Glutamatergic neuron (in vitro differentiated cells): ENCODE data around the gene RND3. TPM values are rescaled to one million over a fixed set of nuclear protein-coding genes. Genes with fewer than 3 reads are reported as not detected.
A peak's percentile ranks its signal among the peaks of the same experiment; 100 is the strongest.

Experiments
- DNase-seq: peaks from one replicate; pipeline ENCODE4 v3.0.0; 2022
- H3K27ac Mint-ChIP-seq: one replicate; pipeline ENCODE4 v1.8.0; 2020; ENCODE audit warnings: mild to moderate bottlenecking, mixed read lengths, inconsistent platforms; ENCODE audit not compliant: unreplicated experiment
- H3K27me3 Mint-ChIP-seq: one replicate; pipeline ENCODE4 v1.8.0; 2020; ENCODE audit warnings: mild to moderate bottlenecking, moderate library complexity, mixed read lengths, inconsistent platforms; ENCODE audit not compliant: unreplicated experiment
- H3K36me3 Mint-ChIP-seq: one replicate; pipeline ENCODE4 v1.8.0; 2020; ENCODE audit warnings: mild to moderate bottlenecking, mixed read lengths, inconsistent platforms; ENCODE audit not compliant: unreplicated experiment
- H3K4me1 Mint-ChIP-seq: one replicate; pipeline ENCODE4 v1.8.0; 2020; ENCODE audit warnings: mild to moderate bottlenecking, low read depth, mixed read lengths, inconsistent platforms; ENCODE audit not compliant: unreplicated experiment
- H3K4me3 Mint-ChIP-seq: one replicate; pipeline ENCODE4 v1.8.0; 2020; ENCODE audit warnings: mild to moderate bottlenecking, mixed read lengths, inconsistent platforms; ENCODE audit not compliant: unreplicated experiment
- H3K9me3 Mint-ChIP-seq: one replicate; pipeline ENCODE4 v1.8.0; 2020; ENCODE audit warnings: mild to moderate bottlenecking, moderate library complexity, mixed read lengths, inconsistent platforms; ENCODE audit not compliant: unreplicated experiment
- total RNA-seq: library from RNA; stranded (reverse); fragmentation: NEBNext Ultra II Directional; extraction: Animal tissue kit (Norgen Biotek cat#: 25700); gene quantifications from one replicate; pipeline ENCODE4 v1.2.1, GENCODE V29; 2021; ENCODE audit not compliant: unreplicated experiment
- TF ChIP-seq, protein P1 (sequence below): fragments of 200-600 bp; sonication (generic); IDR thresholded peaks from one replicate; pipeline ENCODE4 v1.5.0; 2021; ENCODE audit not compliant: partially characterized antibody, unreplicated experiment

Gene RND3
- total RNA-seq, 1 donor from 2014 or later: 49.0 TPM

DNA sequence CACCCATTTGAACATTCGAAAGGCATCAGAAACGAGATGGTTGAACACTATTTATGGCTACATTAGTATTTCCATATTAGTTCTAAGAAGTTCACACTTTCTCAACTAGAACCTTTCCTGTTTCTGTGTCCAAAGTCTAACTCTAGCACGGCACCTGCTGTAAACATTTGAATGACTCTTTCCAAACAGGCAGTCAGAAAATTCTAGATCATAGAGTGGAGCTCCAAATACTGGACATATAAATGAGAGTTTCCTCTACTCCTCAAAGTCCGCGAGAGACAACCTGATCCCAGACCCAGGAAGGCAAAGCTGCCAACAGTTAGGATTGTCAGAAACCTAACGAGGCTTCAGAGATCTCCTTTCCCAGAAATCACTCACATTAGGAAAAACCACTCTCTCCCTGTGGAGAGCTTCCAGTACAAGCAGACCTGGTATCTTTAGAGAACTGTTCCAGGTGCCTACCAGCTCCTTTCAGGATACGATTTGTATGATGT lies 10.6 kb downstream of the RND3 start:
- H3K27ac Mint-ChIP-seq: no peak overlapping the region
- peaks cover 29% of the 10 kb centered on the region for H3K4me1 Mint-ChIP-seq
- no peaks in the 10 kb centered on the region for H3K9me3 Mint-ChIP-seq
- H3K4me3 Mint-ChIP-seq: peak overlapping the region; percentile 68
- no peak for DNase-seq
- no peaks in the 10 kb centered on the region for H3K36me3 Mint-ChIP-seq
- TF ChIP-seq, protein P1, sequence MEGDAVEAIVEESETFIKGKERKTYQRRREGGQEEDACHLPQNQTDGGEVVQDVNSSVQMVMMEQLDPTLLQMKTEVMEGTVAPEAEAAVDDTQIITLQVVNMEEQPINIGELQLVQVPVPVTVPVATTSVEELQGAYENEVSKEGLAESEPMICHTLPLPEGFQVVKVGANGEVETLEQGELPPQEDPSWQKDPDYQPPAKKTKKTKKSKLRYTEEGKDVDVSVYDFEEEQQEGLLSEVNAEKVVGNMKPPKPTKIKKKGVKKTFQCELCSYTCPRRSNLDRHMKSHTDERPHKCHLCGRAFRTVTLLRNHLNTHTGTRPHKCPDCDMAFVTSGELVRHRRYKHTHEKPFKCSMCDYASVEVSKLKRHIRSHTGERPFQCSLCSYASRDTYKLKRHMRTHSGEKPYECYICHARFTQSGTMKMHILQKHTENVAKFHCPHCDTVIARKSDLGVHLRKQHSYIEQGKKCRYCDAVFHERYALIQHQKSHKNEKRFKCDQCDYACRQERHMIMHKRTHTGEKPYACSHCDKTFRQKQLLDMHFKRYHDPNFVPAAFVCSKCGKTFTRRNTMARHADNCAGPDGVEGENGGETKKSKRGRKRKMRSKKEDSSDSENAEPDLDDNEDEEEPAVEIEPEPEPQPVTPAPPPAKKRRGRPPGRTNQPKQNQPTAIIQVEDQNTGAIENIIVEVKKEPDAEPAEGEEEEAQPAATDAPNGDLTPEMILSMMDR: no peak
- H3K27me3 Mint-ChIP-seq: no peaks in the 10 kb centered on the region

DNA sequence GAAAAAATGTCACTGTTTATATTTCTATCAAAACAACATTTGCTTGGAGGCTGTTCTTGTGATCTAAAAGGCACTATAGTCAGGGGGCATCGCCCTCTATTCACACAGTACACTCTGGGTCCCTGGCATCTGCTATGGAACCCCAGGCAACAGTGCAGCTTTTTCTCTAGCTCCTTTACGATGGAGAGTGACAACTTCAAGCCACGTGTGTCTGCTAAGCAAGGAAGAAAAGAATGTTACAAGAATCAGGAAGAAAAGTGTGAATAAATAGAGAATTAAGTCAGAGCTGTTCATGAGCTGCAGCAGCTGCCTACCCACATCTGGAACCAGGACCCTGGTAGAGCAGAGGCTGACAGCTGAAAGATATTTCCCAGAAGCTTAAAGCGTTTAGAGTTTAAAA lies 11.2 kb downstream of the RND3 start:
- Mint-ChIP-seq H3K4me1 (peaks cover 29% of the 10 kb centered on the region), H3K9me3 (no peaks in the 10 kb centered on the region), H3K27ac (no peak overlapping the region), H3K4me3 (no peak overlapping the region), H3K36me3 (no peaks in the 10 kb centered on the region), H3K27me3 (no peaks in the 10 kb centered on the region)
- TF ChIP-seq, protein P1: no peak
- DNase-seq: no peak

DNA sequence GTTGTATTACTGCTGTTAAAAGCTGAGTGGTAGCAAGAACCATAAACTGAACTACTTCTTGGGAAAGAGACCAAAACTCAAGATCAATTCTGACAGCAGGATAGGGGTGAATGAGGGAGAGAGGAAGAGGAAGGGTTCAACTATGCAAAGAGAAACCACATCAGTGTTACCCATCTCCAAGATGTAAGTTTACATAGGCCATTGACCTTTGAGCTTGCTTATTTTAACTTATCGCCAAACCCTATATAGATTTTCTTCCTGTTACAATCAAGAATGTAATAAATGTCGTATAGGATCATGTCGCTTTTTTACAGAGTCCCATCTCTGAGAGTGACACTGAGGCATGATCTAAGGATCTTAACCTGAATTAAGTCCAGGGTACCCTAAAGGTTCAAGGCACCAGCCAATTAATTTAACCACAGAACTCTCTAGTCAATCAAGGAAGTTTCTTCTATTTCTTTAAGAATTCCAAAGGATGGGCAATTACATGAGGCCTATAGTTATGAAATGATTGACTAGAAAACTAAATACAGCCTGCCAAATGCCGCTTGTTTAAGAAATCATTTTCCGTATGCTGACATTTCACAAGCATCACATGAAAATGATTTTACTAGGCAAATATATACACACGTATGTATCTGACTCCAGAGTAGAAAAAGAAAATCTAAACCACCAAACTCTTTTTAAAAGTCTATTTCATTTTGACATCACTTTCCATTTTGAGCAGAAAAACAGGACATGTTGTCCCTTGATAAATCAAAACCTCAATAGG lies 11.8 kb downstream of the RND3 start:
- Mint-ChIP-seq H3K9me3 (no peaks in the 10 kb centered on the region), H3K27ac (no peak overlapping the region), H3K36me3 (no peaks in the 10 kb centered on the region), H3K4me3 (no peak overlapping the region), H3K4me1 (peaks cover 29% of the 10 kb centered on the region), H3K27me3 (no peaks in the 10 kb centered on the region)
- TF ChIP-seq, protein P1: no peak
- no peak for DNase-seq

- H3K27ac Mint-ChIP-seq: no peak overlapping the region
- no peak overlapping the region for H3K4me3 Mint-ChIP-seq
- no peak for DNase-seq
- no peaks in the 10 kb centered on the region for H3K9me3 Mint-ChIP-seq
- peaks cover 6% of the 10 kb centered on the region for H3K36me3 Mint-ChIP-seq
- TF ChIP-seq, protein P1: no peak
- H3K4me1 Mint-ChIP-seq: peaks cover 25% of the 10 kb centered on the region
- H3K27me3 Mint-ChIP-seq: no peaks in the 10 kb centered on the region
Observed at GRCh38 chr2:150474326-150475074, 13.0 kb downstream of the RND3 start.

- TF ChIP-seq, protein P1: no peak
- H3K27ac Mint-ChIP-seq: no peak overlapping the region
- H3K4me1 Mint-ChIP-seq: peaks cover 25% of the 10 kb centered on the region
- no peaks in the 10 kb centered on the region for H3K27me3 Mint-ChIP-seq
- peaks cover 6% of the 10 kb centered on the region for H3K36me3 Mint-ChIP-seq
- no peak overlapping the region for H3K4me3 Mint-ChIP-seq
- no peaks in the 10 kb centered on the region for H3K9me3 Mint-ChIP-seq
- DNase-seq: no peak
Observed at GRCh38 chr2:150473767-150474166, 13.7 kb downstream of the RND3 start.
